HepG2 (cell line): ENCODE measurements around the gene RFX2. TPM values are rescaled to one million over a fixed set of nuclear protein-coding genes. Genes with fewer than 3 reads are reported as not detected.

Experiments used
- NRL ChIP-seq: sonication (generic); formaldehyde crosslinking; IDR thresholded peaks from 2 replicates; pipeline ENCODE4 v1.5.0; 2020; ENCODE audit warnings: missing genetic modification reagents, mild to moderate bottlenecking, moderate library complexity, borderline replicate concordance
- PRPF4 ChIP-seq: fragments of 200-400 bp; formaldehyde crosslinking; IDR thresholded peaks from 2 replicates; pipeline ENCODE4 v1.6.1; 2016; ENCODE audit warnings: low read length, low read depth; ENCODE audit not compliant: poor library complexity, severe bottlenecking
- SAP130 ChIP-seq: IDR thresholded peaks from 2 replicates; pipeline ENCODE4 v1.6.1; 2016; ENCODE audit warnings: low read depth
- ZBTB43 ChIP-seq: sonication (generic); formaldehyde crosslinking; conservative IDR thresholded peaks from 2 replicates; pipeline ENCODE4 v1.4.0; 2020; ENCODE audit warnings: missing genetic modification reagents
- ZFAT ChIP-seq: sonication (generic); formaldehyde crosslinking; conservative IDR thresholded peaks from 2 replicates; pipeline ENCODE4 v1.8.1; 2023; ENCODE audit warnings: missing genetic modification reagents, inconsistent platforms
- ZNF687 ChIP-seq: sonication (generic); formaldehyde crosslinking; IDR thresholded peaks from 2 replicates; pipeline ENCODE4 v1.5.1; 2020; ENCODE audit warnings: mild to moderate bottlenecking, missing genetic modification reagents, moderate library complexity
- ZNF780A ChIP-seq: sonication (generic); formaldehyde crosslinking; IDR thresholded peaks from 2 replicates; pipeline ENCODE4 v1.8.0; 2022; ENCODE audit warnings: mild to moderate bottlenecking, missing genetic modification reagents, moderate library complexity
- ZNF891 ChIP-seq: sonication (generic); formaldehyde crosslinking; IDR thresholded peaks from 2 replicates; pipeline ENCODE4 v1.5.0; 2020; ENCODE audit warnings: mild to moderate bottlenecking, missing genetic modification reagents
- polyA plus RNA-seq, 8 experiments: library from polyadenylated mRNA; depleted of rRNA in 3 of 8; stranded (reverse) in 7 of 8; unstranded in 1 of 8; fragments of >200 nt; fragmentation: Illumina TruSeq in 4 of 8; extraction: Trizol in 4 of 8; gene quantifications; 2 replicates each; pipeline versions ENCODE4 v1.2.1 to v1.2.3, GENCODE V29; 2011 to 2016; ENCODE audit warnings: low read depth in 4 of 8, missing spikeins in 1 of 8, mixed read lengths in 1 of 8; ENCODE audit not compliant: insufficient read depth in 1 of 8
- total RNA-seq, 5 experiments: library from RNA; depleted of rRNA; stranded (reverse); fragments of >200 nt; fragmentation: Illumina TruSeq; extraction: Trizol; gene quantifications; 2 replicates each; pipeline ENCODE4 v1.2.3, GENCODE V29; 2016; ENCODE audit warnings: low read depth in 1 of 5
- TF ChIP-seq, protein P1 (sequence below): sonication (generic); formaldehyde crosslinking; IDR thresholded peaks from 2 replicates; pipeline ENCODE4 v1.5.1; 2020; ENCODE audit warnings: mild to moderate bottlenecking, missing genetic modification reagents, moderate library complexity
- TF ChIP-seq, protein P2 (sequence below): IDR thresholded peaks from 2 replicates; pipeline ENCODE4 v1.6.1; 2016
- TF ChIP-seq, protein P3 (sequence below): IDR thresholded peaks from 2 replicates; pipeline ENCODE4 v1.6.1; 2016; ENCODE audit warnings: low read depth, missing genetic modification reagents, missing compliant biosample characterization

The RFX2 gene
- total and polyA plus RNA-seq, 2 of the 13 experiments (the other 11 are each of a cell fraction or from before 2014, with no cell fraction given), result 2.8 to 3.3 TPM

GRCh38 chr19:5974721-5975387 lies 135.4 kb downstream of the RFX2 start (continued):
- TF ChIP-seq, protein P1, sequence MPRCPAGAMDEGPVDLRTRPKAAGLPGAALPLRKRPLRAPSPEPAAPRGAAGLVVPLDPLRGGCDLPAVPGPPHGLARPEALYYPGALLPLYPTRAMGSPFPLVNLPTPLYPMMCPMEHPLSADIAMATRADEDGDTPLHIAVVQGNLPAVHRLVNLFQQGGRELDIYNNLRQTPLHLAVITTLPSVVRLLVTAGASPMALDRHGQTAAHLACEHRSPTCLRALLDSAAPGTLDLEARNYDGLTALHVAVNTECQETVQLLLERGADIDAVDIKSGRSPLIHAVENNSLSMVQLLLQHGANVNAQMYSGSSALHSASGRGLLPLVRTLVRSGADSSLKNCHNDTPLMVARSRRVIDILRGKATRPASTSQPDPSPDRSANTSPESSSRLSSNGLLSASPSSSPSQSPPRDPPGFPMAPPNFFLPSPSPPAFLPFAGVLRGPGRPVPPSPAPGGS (CRISPR knock-in tag), result peak; percentile 98
- TF ChIP-seq, protein P2, sequence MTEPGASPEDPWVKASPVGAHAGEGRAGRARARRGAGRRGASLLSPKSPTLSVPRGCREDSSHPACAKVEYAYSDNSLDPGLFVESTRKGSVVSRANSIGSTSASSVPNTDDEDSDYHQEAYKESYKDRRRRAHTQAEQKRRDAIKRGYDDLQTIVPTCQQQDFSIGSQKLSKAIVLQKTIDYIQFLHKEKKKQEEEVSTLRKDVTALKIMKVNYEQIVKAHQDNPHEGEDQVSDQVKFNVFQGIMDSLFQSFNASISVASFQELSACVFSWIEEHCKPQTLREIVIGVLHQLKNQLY (CRISPR knock-in tag), result peak; percentile 90
- TF ChIP-seq ZBTB43 (CRISPR knock-in tag) (peak; percentile 76; the same call in 1 of the 2 replicates), SAP130 (CRISPR knock-in tag) (peak; percentile 94), ZFAT (no peak), ZNF687 (peak; percentile 84), NRL (CRISPR knock-in tag) (no peak), ZNF780A (CRISPR knock-in tag) (no peak), ZNF891 (CRISPR knock-in tag) (no peak), PRPF4 (no peak)
- TF ChIP-seq, protein P3, sequence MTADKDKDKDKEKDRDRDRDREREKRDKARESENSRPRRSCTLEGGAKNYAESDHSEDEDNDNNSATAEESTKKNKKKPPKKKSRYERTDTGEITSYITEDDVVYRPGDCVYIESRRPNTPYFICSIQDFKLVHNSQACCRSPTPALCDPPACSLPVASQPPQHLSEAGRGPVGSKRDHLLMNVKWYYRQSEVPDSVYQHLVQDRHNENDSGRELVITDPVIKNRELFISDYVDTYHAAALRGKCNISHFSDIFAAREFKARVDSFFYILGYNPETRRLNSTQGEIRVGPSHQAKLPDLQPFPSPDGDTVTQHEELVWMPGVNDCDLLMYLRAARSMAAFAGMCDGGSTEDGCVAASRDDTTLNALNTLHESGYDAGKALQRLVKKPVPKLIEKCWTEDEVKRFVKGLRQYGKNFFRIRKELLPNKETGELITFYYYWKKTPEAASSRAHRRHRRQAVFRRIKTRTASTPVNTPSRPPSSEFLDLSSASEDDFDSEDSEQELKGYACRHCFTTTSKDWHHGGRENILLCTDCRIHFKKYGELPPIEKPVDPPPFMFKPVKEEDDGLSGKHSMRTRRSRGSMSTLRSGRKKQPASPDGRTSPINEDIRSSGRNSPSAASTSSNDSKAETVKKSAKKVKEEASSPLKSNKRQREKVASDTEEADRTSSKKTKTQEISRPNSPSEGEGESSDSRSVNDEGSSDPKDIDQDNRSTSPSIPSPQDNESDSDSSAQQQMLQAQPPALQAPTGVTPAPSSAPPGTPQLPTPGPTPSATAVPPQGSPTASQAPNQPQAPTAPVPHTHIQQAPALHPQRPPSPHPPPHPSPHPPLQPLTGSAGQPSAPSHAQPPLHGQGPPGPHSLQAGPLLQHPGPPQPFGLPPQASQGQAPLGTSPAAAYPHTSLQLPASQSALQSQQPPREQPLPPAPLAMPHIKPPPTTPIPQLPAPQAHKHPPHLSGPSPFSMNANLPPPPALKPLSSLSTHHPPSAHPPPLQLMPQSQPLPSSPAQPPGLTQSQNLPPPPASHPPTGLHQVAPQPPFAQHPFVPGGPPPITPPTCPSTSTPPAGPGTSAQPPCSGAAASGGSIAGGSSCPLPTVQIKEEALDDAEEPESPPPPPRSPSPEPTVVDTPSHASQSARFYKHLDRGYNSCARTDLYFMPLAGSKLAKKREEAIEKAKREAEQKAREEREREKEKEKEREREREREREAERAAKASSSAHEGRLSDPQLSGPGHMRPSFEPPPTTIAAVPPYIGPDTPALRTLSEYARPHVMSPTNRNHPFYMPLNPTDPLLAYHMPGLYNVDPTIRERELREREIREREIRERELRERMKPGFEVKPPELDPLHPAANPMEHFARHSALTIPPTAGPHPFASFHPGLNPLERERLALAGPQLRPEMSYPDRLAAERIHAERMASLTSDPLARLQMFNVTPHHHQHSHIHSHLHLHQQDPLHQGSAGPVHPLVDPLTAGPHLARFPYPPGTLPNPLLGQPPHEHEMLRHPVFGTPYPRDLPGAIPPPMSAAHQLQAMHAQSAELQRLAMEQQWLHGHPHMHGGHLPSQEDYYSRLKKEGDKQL (CRISPR knock-in tag), result peak; percentile 17; the same call in 1 of the 2 replicates
